Measurements from ENCODE around the gene CCDC51.
"Not testable (repeated sequence)": the region's sequence is repeated elsewhere in the genome, so short reads cannot be mapped to it uniquely, and the experiment has no call there.

CCDC51 gene

DNA sequence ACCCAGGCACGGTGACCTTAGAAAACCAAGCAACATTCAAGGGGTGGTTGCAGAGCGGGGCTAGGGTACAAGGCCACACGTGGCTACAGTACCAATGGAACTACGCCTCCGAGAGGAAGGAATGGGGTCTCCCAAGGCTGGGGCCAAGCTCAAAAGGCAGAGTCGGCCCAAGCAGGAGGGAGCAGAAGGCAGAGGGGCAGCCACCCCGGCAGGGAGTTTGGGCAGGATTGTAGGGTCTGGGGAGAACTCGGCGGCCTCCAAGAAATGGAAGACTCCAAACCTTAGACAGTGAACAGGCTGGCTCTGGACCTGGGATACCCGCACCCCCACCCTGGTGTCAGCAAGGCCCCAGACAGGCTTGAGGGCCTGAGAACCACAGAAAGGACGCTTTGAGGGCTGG is 35.3 kb upstream of the CCDC51 start:
- in situ Hi-C loops (cut with HindIII; ENCODE audit: low sequenced_read_pairs), result no loop called here
- no peak overlapping the region for H3K4me3 ChIP-seq (ENCODE audit: low read depth, low read length)
- DNase-seq (ENCODE audit: low read depth, low spot score), result no peak
- no peak for TF ChIP-seq CTCF (IDR thresholded peaks at IDR 0.05; ENCODE audit: low read depth, low read length)

GRCh38 chr3:48474619-48475018 is 34.7 kb upstream of the CCDC51 start:
- H3K4me3 ChIP-seq (ENCODE audit: low read depth, low read length), result no peak overlapping the region
- DNase-seq (ENCODE audit: low read depth, low spot score), result no peak
- no peak for TF ChIP-seq CTCF (IDR thresholded peaks at IDR 0.05; ENCODE audit: low read depth, low read length)
- in situ Hi-C loops (cut with HindIII; ENCODE audit: low sequenced_read_pairs), result no loop called here

DNA sequence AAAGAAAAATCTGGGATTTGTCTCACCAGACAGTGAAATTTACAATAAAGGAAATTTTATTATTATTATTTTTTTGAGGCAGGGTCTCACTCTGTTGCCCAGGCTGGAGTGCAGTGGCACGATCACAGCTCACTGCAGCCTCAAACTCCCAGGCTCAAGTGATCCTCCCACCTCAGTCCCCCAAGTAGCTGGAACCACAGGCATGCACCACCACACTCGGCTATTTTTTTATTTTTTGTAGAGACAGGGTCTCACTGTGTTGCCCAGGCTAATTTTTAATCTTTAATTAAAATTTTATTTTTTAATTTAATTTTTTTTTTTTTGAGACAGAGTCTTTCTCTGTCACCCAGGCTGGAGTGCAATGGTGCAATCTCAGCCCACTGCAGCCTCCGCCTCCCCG is 34.1 kb upstream of the CCDC51 start:
- H3K4me3 ChIP-seq (ENCODE audit: low read depth, low read length); in situ Hi-C loops (cut with HindIII; ENCODE audit: low sequenced_read_pairs); DNase-seq (ENCODE audit: low read depth, low spot score): not testable (repeated sequence)

DNA sequence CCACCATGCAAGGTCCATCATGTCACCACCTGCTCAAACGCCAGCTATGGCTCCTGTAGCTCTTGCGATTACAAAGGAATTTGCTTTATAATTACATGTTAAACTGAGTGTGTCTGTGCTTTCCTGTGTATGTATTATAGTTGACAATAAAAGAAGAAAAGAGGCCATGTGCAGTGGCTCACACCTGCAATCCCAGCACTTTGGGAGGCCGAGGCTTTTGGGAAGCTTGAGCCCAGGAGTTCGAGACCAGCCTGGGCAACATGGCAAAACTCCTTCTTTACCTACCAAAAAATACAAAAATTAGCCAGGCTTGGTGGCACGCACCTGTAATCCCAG is 33.7 kb upstream of the CCDC51 start:
- no peak for TF ChIP-seq CTCF (IDR thresholded peaks at IDR 0.05; ENCODE audit: low read depth, low read length)
- no peak for DNase-seq (ENCODE audit: low read depth, low spot score)
- no peak overlapping the region for H3K4me3 ChIP-seq (ENCODE audit: low read depth, low read length)
- in situ Hi-C loops (cut with HindIII; ENCODE audit: low sequenced_read_pairs), result no loop called here

DNA sequence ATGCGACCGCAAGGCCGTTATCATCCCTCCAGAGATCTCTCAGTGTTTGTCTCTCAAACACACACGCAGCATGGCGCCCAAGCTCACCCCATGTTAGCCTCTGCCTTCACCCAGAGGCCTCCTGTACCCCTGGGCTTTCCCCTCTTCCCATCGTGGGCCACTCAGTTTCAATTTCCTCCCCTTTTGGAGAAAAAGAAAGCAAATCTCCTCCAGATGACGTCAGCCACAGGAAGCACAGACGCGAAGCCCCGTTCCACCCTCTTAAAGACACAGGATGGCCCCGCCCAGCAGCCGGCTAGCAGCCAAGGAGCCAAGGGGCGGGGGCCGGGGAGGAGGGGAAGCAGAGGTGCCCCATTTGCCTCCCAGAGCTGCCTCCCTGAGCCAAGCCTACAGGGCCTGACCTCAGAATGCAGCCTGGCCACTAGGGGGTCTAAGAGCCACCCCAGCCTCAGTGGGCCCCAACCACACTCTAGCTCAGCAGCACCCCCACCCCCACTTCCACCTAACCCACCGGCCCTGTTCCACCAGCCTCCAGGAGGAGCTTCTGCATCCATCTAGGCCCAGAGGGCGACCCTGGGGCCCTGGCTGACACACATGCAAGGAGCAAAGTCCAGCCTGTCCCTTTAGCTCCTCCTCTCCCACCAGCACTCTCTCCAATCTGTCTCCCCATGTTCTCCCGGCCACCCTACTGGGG is 33.2 kb upstream of the CCDC51 start:
- peak; percentile 32 for TF ChIP-seq CTCF (IDR thresholded peaks at IDR 0.05; ENCODE audit: low read depth, low read length)
- in situ Hi-C loops (cut with HindIII; ENCODE audit: low sequenced_read_pairs), result no loop called here
- peak; percentile 92 for DNase-seq (ENCODE audit: low read depth, low spot score)
- H3K4me3 ChIP-seq (ENCODE audit: low read depth, low read length), result peak overlapping the region; percentile 84

- H3K4me3 ChIP-seq (ENCODE audit: low read depth, low read length), result peak overlapping the region; percentile 84
- no peak for DNase-seq (ENCODE audit: low read depth, low spot score)
- in situ Hi-C loops (cut with HindIII; ENCODE audit: low sequenced_read_pairs), result no loop called here
- TF ChIP-seq CTCF (IDR thresholded peaks at IDR 0.05; ENCODE audit: low read depth, low read length), result no peak
Measured at GRCh38 chr3:48472673-48472922, 32.7 kb upstream of the CCDC51 start.

GRCh38 chr3:48470286-48470685 is 30.4 kb upstream of the CCDC51 start:
- in situ Hi-C loops (cut with HindIII; ENCODE audit: low sequenced_read_pairs), result no loop called here
- DNase-seq (ENCODE audit: low read depth, low spot score), result no peak
- H3K4me3 ChIP-seq (ENCODE audit: low read depth, low read length), result no peak overlapping the region
- TF ChIP-seq CTCF (IDR thresholded peaks at IDR 0.05; ENCODE audit: low read depth, low read length), result no peak
